Fibroblast of skin of right biceps (primary cell): ENCODE measurements around the gene KREMEN2.

Experiments used
- DNase-seq: peaks from one replicate; pipeline ENCODE4 v3.0.0-alpha.2; 2013

Gene KREMEN2

DNA sequence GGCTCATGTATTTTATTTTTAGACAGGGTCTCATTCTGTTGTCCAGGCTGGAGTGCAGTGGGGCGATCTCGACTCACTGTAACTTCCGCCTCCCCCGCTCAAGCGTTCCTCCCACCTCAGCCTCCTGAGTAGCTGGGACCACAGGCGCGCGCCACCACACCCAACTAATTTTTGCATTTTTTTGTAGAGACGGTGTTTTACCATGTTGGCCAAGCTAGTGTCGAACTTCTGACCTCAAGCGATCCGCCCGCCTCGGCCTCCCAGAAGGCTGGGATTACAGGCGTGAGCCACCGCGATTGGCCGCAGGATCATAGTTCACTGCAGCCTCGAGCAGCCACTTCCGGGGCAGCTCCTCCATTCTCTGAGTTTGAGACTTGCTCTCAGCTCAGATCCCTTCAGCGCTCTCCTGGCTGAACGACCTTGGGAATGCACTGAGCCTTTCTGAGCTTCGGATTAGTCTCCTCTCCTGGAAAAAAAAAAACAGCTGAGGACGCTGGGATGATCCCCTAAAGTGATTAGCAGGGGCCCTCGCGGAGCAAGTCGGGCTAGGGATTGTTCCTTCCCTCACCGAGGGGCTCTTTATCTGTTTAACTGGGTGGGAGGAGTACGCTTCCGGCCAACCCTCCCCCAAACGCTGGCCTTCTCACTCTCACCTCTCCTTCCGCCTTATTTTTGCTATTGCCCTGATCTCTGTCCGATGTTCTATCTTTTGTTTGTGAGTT is 17.3 kb downstream of the KREMEN2 start:
- DNase-seq, result no peak

DNA sequence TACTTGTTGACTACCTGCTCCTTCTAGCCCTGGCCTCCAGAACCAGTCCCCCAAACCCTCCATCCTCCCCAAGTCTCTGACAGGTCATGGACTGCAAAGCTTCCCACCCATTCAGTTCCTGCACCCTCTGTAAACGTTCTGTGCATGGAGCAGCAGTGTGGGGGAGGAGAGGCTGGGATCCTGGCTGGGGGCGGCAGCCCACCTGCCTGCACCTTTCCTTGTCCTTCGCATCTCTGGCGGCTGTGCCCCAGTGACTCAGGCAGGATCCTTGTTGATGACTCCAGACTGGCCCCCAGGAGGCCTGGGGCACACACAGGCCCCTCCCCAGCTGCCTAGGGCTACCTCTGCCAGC is 17.8 kb downstream of the KREMEN2 start:
- DNase-seq, result no peak

DNA sequence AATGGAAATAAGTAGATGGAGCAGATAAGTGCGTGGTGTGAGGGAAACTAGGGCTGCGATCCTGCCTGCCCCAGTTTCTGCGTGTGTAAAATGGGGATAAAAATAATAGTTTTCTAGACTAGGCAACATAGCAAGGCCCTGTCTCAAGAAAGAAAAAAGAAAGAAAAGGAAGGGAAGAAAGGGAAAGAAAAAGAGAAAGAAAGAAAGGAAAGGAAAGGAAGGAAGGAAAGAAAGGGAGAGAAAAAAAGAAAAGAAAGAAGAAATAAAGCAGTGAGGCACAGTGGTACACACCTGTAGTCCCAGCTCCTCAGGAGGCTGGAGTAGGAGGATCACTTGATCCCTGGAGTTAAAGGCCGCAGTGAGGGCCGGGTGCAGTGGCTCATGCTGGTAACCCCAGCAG is 18.3 kb downstream of the KREMEN2 start:
- no peak for DNase-seq

DNA sequence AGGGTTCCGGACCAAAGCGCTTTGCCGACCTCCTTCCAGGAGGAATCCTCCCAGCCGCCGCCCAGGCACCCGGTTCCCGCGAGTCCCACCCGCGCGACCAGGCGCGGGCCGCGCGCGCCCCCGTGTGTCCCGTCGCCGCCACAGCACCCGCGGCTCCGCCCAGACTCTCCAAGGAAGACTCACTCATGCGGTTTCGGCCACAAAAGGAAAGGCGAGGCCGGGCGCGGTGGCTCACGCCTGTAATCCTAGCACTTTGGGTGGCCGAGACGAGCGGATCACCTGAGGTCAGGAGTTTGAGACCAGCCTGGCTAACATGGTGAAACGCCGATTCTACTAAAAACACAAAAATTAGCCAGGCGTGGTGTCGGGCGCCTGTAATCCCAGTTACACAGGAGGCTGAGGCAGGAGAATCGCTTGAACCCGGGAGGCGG is 19.6 kb downstream of the KREMEN2 start:
- peak; percentile 81 for DNase-seq

DNA sequence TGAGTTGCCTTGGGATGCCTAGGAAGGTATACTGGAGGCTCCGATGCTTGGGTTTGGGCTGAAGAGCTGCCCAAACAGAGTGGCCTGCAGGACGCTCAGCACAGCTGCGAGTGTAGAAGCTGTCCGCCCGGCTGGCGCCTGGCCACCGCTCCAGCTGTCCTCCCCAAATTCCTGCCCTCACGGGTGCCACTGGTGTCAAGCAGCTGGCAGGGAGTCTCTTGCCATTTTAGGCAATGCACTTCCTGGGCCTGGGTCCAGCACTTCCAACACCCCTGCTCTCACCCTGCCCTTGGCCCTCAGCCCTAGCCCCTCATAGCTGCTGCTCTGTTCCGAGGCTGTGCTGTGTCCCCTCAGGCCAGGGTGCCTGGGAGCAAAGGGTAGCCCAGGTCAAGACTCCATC is 21.4 kb downstream of the KREMEN2 start:
- no peak for DNase-seq

DNA sequence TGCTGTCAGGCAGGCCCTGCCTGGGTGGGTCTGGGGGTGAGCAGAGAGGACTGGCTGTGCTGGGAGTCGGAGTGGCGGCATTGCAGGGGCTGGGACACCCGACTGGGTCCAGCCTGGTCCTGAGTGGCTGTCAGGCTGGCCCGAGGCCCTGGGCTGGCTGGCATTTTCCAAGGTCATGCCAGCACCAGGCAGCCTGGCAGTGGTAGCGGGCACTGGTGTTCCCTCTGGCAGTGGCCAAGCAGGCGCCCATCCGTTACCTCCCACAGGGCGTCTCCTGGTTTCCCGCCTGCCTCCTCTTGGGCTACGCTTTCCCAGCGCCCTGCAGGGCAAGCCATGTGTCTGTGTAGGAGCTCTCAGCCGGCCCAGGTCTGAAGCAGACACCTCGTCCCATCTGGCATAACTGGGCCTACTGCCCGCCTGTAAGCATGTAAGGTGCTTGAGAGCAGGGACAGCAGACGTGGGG is 21.8 kb downstream of the KREMEN2 start:
- DNase-seq, result no peak

DNA sequence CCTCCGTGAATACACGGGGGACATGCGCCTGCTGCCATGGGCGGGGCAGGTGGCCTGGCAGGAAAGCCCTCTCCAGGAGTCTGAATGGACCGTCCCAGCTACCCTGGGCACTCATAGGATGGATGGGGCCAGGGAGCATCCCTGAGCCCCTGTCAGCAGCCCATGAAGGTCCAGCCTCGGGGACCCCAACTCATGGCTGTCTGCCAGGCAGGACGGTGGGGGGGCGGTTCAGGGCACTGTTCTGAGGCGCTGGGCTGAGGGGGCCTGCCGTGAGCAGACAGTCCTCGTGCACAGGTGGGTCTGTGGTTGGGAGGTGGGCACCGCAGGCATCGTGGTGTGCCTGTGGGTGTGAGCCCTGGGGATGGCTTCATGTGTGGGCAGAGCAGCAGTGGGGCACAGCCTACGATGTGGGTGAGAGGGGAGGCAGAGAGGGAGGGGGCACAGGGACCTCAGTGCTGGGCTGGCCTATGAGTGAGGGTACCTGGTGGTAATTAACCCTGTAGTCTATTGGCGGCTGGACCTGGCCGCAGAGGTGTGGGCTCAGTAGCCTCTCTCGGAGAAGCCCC is 22.6 kb downstream of the KREMEN2 start:
- no peak for DNase-seq

DNA sequence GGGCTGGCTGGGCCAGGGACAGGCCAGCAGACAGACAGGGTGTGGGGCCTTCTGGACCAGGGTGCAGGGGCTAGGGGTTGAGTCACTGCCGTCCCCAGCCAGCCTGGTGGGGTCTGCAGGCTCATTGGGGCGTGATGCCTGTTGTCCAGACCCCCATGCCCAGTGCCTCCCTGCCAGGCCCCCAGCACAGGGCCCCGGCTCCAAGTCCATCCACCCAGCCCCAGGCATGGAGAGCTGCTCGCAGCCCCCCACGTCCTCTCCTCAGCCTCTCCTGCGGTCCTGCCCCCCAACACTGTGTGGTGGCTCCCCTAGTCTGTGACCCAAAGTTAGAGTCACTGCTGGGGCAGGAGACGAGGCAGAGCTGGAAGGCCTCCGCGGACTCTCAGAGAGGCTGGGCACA is 23.2 kb downstream of the KREMEN2 start:
- DNase-seq, result no peak

DNA sequence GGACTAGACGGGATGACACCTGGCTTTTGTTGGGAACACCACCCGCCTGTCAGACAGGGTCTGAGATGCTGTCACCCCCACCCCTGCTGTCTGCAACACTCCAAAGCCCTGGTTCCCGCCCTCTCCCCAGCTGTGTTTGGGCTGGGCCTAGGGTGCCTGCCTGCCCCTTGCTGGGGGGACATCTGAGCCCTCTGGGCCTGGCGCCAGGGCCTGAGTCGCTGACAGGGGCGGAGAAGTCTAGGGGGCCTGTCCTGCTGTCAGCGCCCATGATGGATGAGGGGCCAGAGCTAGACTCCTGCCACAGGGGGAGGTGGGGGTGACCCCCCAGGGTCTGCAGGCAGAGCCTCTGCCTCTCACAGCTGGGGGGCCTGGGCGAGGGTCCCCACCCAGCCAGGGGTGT is 23.8 kb downstream of the KREMEN2 start:
- DNase-seq, result peak; percentile 36

DNA sequence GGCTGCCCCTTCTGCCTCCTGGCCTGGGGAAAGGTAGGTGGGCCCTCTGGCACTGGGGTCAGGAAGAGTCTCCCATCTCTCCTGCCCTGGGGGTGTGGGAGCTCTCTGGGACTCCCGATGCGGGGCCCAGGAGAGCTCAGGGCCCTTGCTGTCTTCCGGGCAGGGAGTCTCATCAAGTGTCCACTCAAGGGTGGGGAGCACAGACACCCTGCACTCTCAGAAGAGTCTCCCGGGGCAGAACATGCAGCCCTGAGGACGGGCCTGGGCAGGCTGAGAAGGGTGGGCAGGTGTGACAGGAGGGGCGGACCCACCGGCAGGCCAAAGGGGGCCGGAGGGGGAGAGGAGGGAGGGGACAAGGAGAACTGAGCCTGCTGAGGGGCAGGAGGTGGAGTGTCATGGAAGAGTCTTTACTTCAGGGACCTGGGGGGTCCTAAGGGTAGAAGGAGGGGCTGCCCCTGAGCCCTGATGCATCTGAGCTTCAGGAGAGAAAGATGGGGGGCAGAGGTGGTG is 24.6 kb downstream of the KREMEN2 start:
- DNase-seq, result no peak

DNA sequence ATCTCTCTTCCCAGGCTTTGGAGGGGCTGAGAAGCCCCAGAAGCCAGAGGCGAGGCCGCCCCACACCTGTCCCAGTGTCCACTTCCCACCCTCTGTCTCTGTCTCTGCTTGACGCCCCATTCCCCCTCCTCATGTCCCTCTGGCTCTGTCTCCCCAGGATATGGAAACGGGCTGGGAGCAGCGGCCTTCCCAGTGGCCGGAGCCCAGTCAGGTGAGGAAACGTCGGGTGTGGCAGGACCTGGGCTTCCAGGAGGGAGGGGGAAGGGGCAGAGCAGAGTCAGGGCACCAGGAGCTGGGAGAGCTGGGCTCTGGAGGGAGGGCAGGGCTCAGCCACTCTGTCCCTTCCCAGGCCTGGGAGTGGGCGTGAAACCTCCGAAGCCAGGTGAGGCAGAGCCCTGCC is 26.8 kb downstream of the KREMEN2 start:
- no peak for DNase-seq

DNA sequence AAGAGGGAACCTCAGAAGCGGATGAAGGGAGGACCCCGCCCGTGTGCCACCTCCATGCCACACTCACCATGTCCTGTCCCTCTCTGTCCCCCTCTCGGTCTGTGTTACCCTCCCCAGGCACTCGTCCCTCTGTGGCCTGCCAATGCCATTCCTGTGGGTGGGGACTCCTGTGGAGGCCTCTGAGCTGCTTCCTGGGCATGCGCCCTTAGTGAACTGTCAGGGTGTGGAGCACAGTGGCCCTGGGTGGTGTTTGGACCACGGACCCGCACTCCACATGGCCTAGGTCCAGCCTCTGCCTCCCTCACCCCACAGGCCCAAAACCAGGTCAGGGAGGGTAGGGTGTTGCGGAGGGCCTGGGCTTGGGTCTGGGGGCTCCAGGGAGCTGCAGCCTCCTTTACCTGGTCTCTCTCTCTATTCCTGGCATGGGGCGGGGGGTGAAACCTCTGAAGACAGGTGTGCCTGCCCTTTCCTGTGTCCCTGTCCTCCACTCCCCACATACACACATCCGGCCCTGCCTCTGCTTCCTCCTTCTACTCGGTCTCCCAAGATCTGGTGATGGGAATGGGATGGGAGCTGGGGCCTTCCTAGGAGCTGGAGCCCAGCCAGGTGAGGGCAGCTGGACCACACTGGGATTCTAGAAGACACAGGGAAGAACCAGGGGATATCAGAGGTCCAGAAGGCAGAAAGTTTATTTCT is 27.6 kb downstream of the KREMEN2 start:
- no peak for DNase-seq

DNA sequence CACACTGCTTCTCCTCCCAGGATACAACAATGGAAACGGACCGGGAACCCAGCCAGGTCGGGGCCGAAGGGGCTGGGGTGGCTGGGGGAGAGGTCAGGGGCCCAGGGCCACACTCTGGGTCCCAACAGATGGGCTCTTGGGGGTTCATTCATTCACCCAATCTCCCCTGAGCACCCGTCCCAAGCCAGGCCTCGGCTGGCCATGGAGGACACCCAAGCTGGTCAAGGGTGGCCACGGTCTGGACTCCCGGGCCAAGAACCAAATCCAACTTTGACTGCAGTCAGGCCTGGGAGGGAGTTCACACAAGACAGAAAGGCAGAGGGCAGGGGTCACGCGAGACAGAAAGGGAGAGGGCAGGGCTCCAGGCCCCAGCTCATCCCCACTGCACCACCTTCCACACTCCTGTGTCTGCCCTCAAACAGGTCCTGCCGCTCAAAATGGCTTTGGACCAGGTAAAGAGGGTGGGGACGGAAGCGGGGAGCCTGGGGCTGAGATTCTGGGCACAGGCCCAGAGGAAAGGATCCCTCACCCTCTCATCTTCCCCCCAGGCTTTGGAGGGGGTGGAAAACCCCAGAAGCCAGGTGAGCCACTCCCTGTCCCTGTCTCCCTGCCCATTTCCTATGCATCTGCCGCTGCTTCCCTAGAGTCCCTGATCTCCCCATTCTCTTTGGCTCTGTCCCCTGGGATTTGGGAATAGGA is 28.5 kb downstream of the KREMEN2 start:
- DNase-seq, result no peak

DNA sequence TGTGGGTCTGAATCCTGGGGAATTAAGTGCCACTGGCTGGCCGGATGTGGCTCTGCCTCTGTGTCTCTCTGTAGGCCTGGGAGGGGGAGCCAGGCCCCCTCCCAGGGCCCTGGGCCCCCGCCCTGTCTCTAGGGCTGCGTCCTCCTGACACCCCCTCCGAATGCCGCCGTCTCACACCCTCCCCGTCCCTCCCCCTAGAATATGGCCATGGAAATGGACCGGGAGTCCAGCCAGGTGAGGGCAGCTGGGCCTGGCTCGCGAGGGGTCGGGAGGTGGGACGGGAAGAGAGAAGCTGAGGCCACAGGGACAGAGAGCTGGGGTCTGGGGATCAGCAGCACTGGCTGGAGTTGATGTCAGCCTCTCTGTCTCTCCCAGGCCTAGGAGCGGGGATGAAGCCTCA is 32.2 kb downstream of the KREMEN2 start:
- no peak for DNase-seq

DNA sequence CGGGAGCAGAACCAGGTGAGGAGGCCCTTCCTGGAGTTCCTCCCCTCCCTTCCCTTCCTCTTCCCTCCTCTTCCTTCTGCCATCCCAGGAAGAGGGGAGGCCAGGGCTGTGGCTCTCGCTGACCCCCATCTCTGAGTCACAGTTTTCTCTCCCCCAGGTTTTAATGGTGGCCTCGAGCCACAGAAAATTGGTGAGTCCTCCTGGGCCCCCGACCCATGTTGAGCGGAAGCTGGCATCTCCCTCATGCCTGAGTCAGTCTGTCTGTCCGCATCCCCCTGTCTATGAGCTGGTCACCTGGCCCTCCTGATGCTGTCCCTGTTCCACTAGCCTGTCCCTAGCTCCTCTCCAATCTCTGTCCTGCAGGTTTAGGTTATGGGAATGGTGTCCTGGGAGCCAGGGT is 35.9 kb downstream of the KREMEN2 start:
- no peak for DNase-seq

DNA sequence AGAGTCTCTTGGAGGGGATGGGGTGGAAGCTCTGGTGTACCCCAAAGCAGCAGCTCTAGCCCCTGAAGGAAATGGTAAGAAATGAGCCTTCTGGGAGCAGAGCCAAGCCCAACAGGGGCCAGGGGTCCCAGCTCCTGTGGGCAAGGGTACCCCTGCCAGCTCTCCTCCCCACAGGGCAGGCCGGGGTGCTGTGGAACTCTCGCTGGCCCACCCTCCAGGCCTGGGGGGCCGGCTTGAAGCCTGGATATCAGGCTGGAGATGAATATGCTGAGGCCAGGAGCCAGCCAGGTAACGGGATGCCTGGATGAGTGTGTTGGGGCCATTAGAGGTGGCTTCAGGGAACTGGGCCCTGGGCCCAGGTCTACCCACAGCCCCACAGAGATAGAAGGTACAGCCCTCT is 36.5 kb downstream of the KREMEN2 start:
- DNase-seq, result no peak

DNA sequence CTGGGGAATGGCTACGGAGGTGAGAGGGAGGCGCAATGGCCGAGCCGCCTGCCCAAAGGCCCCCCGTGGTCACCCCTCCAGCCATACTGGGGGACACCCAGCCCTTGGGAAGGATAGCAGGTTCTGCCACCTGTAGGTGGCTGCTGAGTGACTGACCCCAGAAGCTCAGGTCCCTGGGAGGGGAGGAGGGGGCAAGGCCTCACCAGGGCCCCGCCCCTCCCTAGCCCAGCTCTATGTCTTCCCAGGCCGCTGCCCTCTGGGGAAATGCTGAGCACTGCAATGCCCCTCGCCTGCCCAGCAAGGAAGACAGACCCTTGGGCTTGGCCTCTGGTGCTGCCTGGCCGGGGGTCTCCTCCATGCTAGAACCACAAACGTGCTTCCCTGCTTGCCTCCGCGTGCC is 37.2 kb downstream of the KREMEN2 start:
- no peak for DNase-seq

DNA sequence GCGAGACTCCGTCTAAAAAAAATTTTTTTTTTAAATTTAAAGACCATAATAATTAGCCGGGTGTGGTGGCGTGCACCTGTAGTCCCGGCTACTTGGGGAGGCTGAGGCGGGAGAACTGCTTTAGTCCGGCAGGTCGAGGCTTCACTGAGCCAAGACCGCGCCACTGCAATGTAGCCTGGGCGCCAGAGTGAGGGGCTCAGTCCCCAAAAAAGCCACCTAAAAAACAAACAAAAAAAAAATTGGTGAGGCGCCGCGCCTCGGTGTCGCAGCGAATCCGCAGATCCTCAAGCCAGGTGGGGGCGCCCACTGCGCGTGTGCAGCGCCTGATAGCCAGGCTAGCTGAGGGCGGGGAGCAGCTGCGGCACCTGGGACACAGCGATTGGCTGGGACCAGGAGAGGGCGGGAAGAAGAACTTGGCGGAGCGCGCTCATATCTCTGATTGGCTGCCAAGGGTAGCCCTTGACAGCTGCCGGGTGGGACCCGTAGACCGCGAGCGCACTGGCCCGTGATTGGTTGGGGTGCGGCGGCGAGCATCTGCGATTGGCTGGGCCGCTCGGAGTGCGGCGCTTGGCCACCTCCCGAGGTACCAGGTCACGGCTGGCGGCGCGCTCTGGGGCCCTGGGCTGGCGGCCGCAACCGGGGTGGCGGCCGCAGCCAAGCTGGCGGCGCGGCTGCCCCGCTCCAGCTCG is 39.7 kb downstream of the KREMEN2 start:
- peak; percentile 98 for DNase-seq

DNA sequence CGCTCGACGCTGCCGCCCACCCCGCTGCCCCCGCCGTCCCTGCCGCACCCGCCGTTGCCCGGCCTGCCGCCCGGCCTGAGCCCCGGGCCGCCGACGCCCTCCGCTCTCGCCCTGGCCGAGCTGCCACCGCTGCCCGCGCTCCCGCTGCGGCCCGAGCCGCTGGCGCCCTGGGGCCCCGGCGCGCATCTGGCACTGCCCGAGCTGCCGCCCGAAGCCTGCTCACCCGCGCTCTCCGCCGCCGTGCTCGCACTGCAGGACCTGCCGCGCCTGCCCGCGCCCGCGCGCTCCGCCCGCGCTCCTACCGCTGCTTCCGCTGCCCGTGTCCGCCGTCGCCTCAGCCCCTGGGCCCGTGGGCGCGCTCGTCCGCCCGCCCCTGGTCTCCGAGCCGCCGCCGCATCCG is 40.2 kb downstream of the KREMEN2 start:
- DNase-seq, result no peak

DNA sequence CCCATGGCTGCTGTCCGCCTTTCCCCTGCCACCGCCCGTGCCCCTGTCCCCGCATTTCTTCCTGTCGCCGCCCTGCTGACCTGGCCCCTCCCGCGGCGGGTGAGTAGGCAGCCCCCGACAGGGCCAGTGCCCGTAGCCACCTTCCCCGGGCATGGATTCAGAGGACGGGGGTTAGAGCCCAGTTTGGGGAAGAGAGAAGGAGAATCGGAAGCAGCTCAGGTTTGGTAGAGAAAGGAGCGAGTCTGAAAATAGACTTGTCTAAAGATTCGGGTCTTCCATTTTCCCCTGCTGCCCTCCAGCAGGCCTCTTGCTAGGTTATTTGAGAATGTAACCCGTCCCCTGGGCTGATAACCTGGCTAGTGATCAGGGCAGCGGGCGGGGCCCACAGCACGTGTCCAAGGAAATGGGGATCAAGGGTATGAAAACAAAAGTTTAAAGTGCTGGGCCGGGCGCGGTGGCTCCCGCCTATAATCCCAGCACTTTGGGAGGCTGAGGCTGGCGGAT is 40.8 kb downstream of the KREMEN2 start:
- no peak for DNase-seq

DNA sequence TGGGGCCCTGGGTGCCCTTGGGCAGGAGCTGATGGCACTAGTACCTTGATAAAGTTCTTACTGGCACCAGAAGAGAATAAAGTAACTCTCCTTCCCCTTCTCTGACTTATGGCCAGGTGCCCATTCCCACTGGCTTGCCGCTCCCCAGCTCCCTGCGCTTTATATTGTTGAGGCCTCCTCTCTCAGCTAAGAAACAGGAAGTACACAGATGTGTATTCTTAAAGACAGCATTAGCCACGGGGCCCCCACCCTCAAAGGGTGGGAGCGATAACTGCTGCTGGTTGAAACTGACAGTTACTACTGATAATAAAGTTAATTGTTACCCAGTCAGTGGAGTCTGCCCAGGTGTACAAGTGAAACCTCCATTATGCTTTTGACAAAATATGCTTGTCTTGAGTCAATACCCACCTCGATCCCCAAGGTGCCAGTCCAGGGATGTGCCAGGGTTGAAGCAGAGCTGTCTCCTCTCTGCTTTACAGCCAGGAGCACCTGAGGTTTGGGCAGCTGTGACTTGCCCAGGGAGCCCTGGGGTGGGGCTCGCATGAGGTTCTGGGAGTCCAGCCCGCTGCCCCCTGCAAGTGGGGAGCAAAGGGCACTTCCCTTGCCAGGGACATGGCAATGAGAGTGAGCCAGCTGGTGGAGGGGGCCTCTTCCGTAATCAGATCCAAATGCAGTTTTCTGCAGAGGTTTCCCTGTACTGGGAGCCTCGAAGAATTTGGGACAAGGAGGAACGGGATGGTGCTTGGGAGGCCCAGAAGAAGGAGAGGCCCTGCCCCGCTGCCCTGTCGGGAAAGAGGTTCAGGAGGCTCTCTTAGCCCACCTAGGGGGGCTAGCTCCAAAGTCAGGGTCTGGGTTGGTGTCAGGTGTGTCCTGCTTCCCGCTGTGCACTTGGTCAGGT is 43.2 kb downstream of the KREMEN2 start:
- no peak for DNase-seq
